ENCODE data around the gene EFHC2. TPM values are rescaled to one million over a fixed set of nuclear protein-coding genes. Genes with fewer than 3 reads are reported as not detected.

Gene EFHC2
- total RNA-seq, 1 experiment from 2014 or later: not detected

GRCh38 chrX:44106864-44107263 lies 236.6 kb downstream of the EFHC2 start:
- Histone ChIP-seq H4K20me1 (ENCODE audit: insufficient read depth, low read depth, low read length) (no peaks in the 10 kb centered on the region), H3K79me2 (ENCODE audit: low read length) (no peaks in the 10 kb centered on the region), H3K9me2 (replicated peaks; ENCODE audit: insufficient read depth, low read length) (no peaks in the 10 kb centered on the region), H3K4me2 (ENCODE audit: low read depth, low read length, poor library complexity, severe bottlenecking) (no peak overlapping the region), H3K27me3 (ENCODE audit: low read length) (no peaks in the 10 kb centered on the region; the same call in 1 of the 2 replicates), H3K4me3 (ENCODE audit: low read length) (no peak overlapping the region), H3K36me3 (ENCODE audit: insufficient read depth, low read length) (no peaks in the 10 kb centered on the region), H3K4me1 (ENCODE audit: low read length) (no peaks in the 10 kb centered on the region), H3K9me3 (ENCODE audit: low read length) (no peaks in the 10 kb centered on the region; the same call in 1 of the 2 replicates), H3K27ac (ENCODE audit: low read length) (no peak overlapping the region), H2AFZ (ENCODE audit: low read length) (no peak overlapping the region), H3K9ac (ENCODE audit: low read length) (no peak overlapping the region)
- no peak for DNase-seq

- Histone ChIP-seq H4K20me1 (ENCODE audit: insufficient read depth, low read depth, low read length) (no peaks in the 10 kb centered on the region), H3K9ac (ENCODE audit: low read length) (no peak overlapping the region), H3K4me1 (ENCODE audit: low read length) (no peaks in the 10 kb centered on the region), H3K9me3 (ENCODE audit: low read length) (no peaks in the 10 kb centered on the region; the same call in 1 of the 2 replicates), H3K36me3 (ENCODE audit: insufficient read depth, low read length) (no peaks in the 10 kb centered on the region), H3K27ac (ENCODE audit: low read length) (no peak overlapping the region), H3K4me2 (ENCODE audit: low read depth, low read length, poor library complexity, severe bottlenecking) (no peak overlapping the region), H2AFZ (ENCODE audit: low read length) (no peak overlapping the region), H3K4me3 (ENCODE audit: low read length) (no peak overlapping the region), H3K9me2 (replicated peaks; ENCODE audit: insufficient read depth, low read length) (no peaks in the 10 kb centered on the region), H3K79me2 (ENCODE audit: low read length) (no peaks in the 10 kb centered on the region), H3K27me3 (ENCODE audit: low read length) (no peaks in the 10 kb centered on the region; the same call in 1 of the 2 replicates)
- DNase-seq: no peak
Measured at GRCh38 chrX:44105228-44105913, 238.1 kb downstream of the EFHC2 start.

- Histone ChIP-seq H3K79me2 (ENCODE audit: low read length) (no peaks in the 10 kb centered on the region), H3K9me2 (replicated peaks; ENCODE audit: insufficient read depth, low read length) (no peaks in the 10 kb centered on the region), H2AFZ (ENCODE audit: low read length) (no peak overlapping the region), H3K27me3 (ENCODE audit: low read length) (no peaks in the 10 kb centered on the region; the same call in 1 of the 2 replicates), H3K4me2 (ENCODE audit: low read depth, low read length, poor library complexity, severe bottlenecking) (no peak overlapping the region), H4K20me1 (ENCODE audit: insufficient read depth, low read depth, low read length) (no peaks in the 10 kb centered on the region), H3K27ac (ENCODE audit: low read length) (no peak overlapping the region), H3K4me3 (ENCODE audit: low read length) (no peak overlapping the region), H3K4me1 (ENCODE audit: low read length) (no peaks in the 10 kb centered on the region), H3K9me3 (ENCODE audit: low read length) (no peaks in the 10 kb centered on the region; the same call in 1 of the 2 replicates), H3K9ac (ENCODE audit: low read length) (no peak overlapping the region), H3K36me3 (ENCODE audit: insufficient read depth, low read length) (no peaks in the 10 kb centered on the region)
- no peak for DNase-seq
Measured at GRCh38 chrX:44104699-44105098, 238.8 kb downstream of the EFHC2 start.

GRCh38 chrX:44101281-44101680 lies 242.2 kb downstream of the EFHC2 start:
- H4K20me1 ChIP-seq (ENCODE audit: insufficient read depth, low read depth, low read length): no peaks in the 10 kb centered on the region
- no peaks in the 10 kb centered on the region for H3K36me3 ChIP-seq (ENCODE audit: insufficient read depth, low read length)
- H3K4me2 ChIP-seq (ENCODE audit: low read depth, low read length, poor library complexity, severe bottlenecking): no peak overlapping the region
- H3K9ac ChIP-seq (ENCODE audit: low read length): no peak overlapping the region
- H3K9me3 ChIP-seq (ENCODE audit: low read length): no peaks in the 10 kb centered on the region
- no peaks in the 10 kb centered on the region for H3K79me2 ChIP-seq (ENCODE audit: low read length)
- no peak overlapping the region for H2AFZ ChIP-seq (ENCODE audit: low read length)
- H3K4me3 ChIP-seq (ENCODE audit: low read length): no peak overlapping the region
- H3K27ac ChIP-seq (ENCODE audit: low read length): no peak overlapping the region
- no peaks in the 10 kb centered on the region for H3K4me1 ChIP-seq (ENCODE audit: low read length)
- no peak for DNase-seq
- no peaks in the 10 kb centered on the region; the same call in 1 of the 2 replicates for H3K27me3 ChIP-seq (ENCODE audit: low read length)
- no peaks in the 10 kb centered on the region for H3K9me2 ChIP-seq (replicated peaks; ENCODE audit: insufficient read depth, low read length)

GRCh38 chrX:44099366-44099765 lies 244.1 kb downstream of the EFHC2 start:
- DNase-seq: no peak
- Histone ChIP-seq H3K9me3 (ENCODE audit: low read length) (no peaks in the 10 kb centered on the region), H3K27ac (ENCODE audit: low read length) (no peak overlapping the region), H3K9ac (ENCODE audit: low read length) (no peak overlapping the region), H3K4me3 (ENCODE audit: low read length) (no peak overlapping the region), H3K79me2 (ENCODE audit: low read length) (no peaks in the 10 kb centered on the region), H3K36me3 (ENCODE audit: insufficient read depth, low read length) (no peaks in the 10 kb centered on the region), H2AFZ (ENCODE audit: low read length) (no peak overlapping the region), H3K4me1 (ENCODE audit: low read length) (no peaks in the 10 kb centered on the region), H3K9me2 (replicated peaks; ENCODE audit: insufficient read depth, low read length) (no peaks in the 10 kb centered on the region), H3K4me2 (ENCODE audit: low read depth, low read length, poor library complexity, severe bottlenecking) (no peak overlapping the region), H4K20me1 (ENCODE audit: insufficient read depth, low read depth, low read length) (no peaks in the 10 kb centered on the region), H3K27me3 (ENCODE audit: low read length) (no peaks in the 10 kb centered on the region)

Other genes with a start within 250 kb of the EFHC2 start
- 28.5 and 34.9 TPM in 2 replicates for gene FUNDC1, start 199.2 kb upstream of the EFHC2 start, total RNA-seq (2014; rRNA removed; shearing (Covaris generic); ENCODE audit: low replicate concordance)

All from Karpas-422 (cell line).